Smooth muscle cell (in vitro differentiated cells): ENCODE measurements around the gene ADCY2. TPM values are rescaled to one million over a fixed set of nuclear protein-coding genes. Genes with fewer than 3 reads are reported as not detected.
A peak's percentile ranks its signal among the peaks of the same experiment; 100 is the strongest.

Source experiments
- DNase-seq: peaks from one replicate; lab custom pipeline; 2025; ENCODE audit not compliant: unreplicated experiment; lab: John Stamatoyannopoulos, UW
- H2AFZ ChIP-seq: fragments of 200-600 bp; sonication (generic); 2 replicates; pipeline ENCODE4 v1.6.0; 2016; ENCODE audit warnings: antibody characterized with exemption, low read depth, mild to moderate bottlenecking
- H3F3A ChIP-seq: fragments of 200-600 bp; sonication (generic); 2 replicates; pipeline ENCODE4 v1.6.0; 2017; ENCODE audit warnings: antibody characterized with exemption, low read depth
- H3K27ac ChIP-seq: fragments of 200-600 bp; sonication (generic); 2 replicates; pipeline ENCODE4 v1.5.1; 2016; ENCODE audit warnings: low read depth, mild to moderate bottlenecking
- H3K27me3 ChIP-seq: fragments of 200-600 bp; sonication (generic); 2 replicates; pipeline ENCODE4 v1.6.1; 2016; ENCODE audit warnings: low read depth, mild to moderate bottlenecking
- H3K36me3 ChIP-seq: fragments of 200-600 bp; sonication (generic); 2 replicates; pipeline ENCODE4 v1.5.1; 2016; ENCODE audit warnings: low read depth
- H3K4me1 ChIP-seq: fragments of 200-600 bp; sonication (generic); 2 replicates; pipeline ENCODE4 v1.5.1; 2016; ENCODE audit warnings: low read depth
- H3K4me2 ChIP-seq: fragments of 200-600 bp; sonication (generic); 2 replicates; pipeline ENCODE4 v1.6.0; 2016; ENCODE audit warnings: mild to moderate bottlenecking
- H3K4me3 ChIP-seq: fragments of 200-600 bp; sonication (generic); 2 replicates; pipeline ENCODE4 v1.5.1; 2016; ENCODE audit warnings: mild to moderate bottlenecking
- H3K79me2 ChIP-seq: fragments of 200-600 bp; sonication (generic); 2 replicates; pipeline ENCODE4 v1.6.0; 2016; ENCODE audit warnings: low read depth, mild to moderate bottlenecking
- H3K9ac ChIP-seq: fragments of 200-600 bp; sonication (generic); 2 replicates; pipeline ENCODE4 v1.6.0; 2016; ENCODE audit warnings: low read depth
- H3K9me3 ChIP-seq: fragments of 200-600 bp; sonication (generic); replicated peaks from 2 replicates; pipeline ENCODE4 v1.5.1; 2016; ENCODE audit warnings: low read depth
- H4K20me1 ChIP-seq: fragments of 200-600 bp; sonication (generic); 2 replicates; pipeline ENCODE4 v1.6.0; 2016; ENCODE audit warnings: low read depth
- CTCF ChIP-seq: fragments of 200-600 bp; sonication (generic); IDR thresholded peaks from 2 replicates; pipeline ENCODE4 v1.5.1; 2017; ENCODE audit warnings: borderline replicate concordance, mild to moderate bottlenecking, antibody characterized with exemption; ENCODE audit not compliant: insufficient read depth, poor library complexity, severe bottlenecking
- WGBS: methylation state at CpG from one replicate; pipeline ENCODE4 v1.1.7; 2016; ENCODE audit warnings: low lambda C conversion rate; 5-methylcytosine and 5-hydroxymethylcytosine counted together
- polyA plus RNA-seq: library from polyadenylated mRNA; unstranded; fragments of >200 nt; fragmentation: Nextera tagmentation; extraction: Ambion mirVana; gene quantifications from 2 replicates; pipeline ENCODE4 v1.2.1, GENCODE V29; 2016
- total RNA-seq: library from RNA; depleted of rRNA; stranded (reverse); fragments of >200 nt; gene quantifications from 2 replicates; pipeline ENCODE4 v1.2.3, GENCODE V29; 2014

ADCY2 gene
- total and polyA plus RNA-seq, 2 experiments from 2014 or later: 2.8 to 8.0 TPM

- no peak for DNase-seq
- Histone ChIP-seq H4K20me1 (peaks cover 70% of the 10 kb centered on the region), H3K27ac (no peak overlapping the region), H3K79me2 (peaks cover 75% of the 10 kb centered on the region), H3F3A (peaks cover 3% of the 10 kb centered on the region), H3K36me3 (peaks cover 11% of the 10 kb centered on the region), H3K4me2 (no peak overlapping the region), H3K4me3 (no peak overlapping the region), H3K4me1 (peaks cover 10% of the 10 kb centered on the region), H3K9me3 (no peaks in the 10 kb centered on the region), H3K9ac (no peak overlapping the region), H3K27me3 (no peaks in the 10 kb centered on the region), H2AFZ (no peak overlapping the region)
- WGBS: 93% methylated on average over 9 of the region's 9 CpGs
- TF ChIP-seq CTCF: no peak
These were observed 477.3 kb downstream of the ADCY2 start for GRCh38 chr5:7873216-7873615.

- Histone ChIP-seq H3K27me3 (no peaks in the 10 kb centered on the region), H3F3A (peaks cover 3% of the 10 kb centered on the region), H3K4me3 (no peak overlapping the region), H3K4me2 (no peak overlapping the region), H3K4me1 (peaks cover 8% of the 10 kb centered on the region), H3K27ac (no peak overlapping the region), H4K20me1 (peaks cover 81% of the 10 kb centered on the region), H3K9me3 (no peaks in the 10 kb centered on the region), H3K36me3 (peaks cover 11% of the 10 kb centered on the region), H2AFZ (no peak overlapping the region), H3K9ac (no peak overlapping the region), H3K79me2 (peaks cover 66% of the 10 kb centered on the region)
- no peak for TF ChIP-seq CTCF
- 98% methylated on average over 2 of the region's 2 CpGs for WGBS
- no peak for DNase-seq
These were observed 478.7 kb downstream of the ADCY2 start for GRCh38 chr5:7874639-7875038.

- Histone ChIP-seq H3K9ac (no peak overlapping the region), H2AFZ (no peak overlapping the region), H3K79me2 (peaks cover 61% of the 10 kb centered on the region), H4K20me1 (peaks cover 79% of the 10 kb centered on the region), H3K4me2 (no peak overlapping the region), H3K4me3 (no peak overlapping the region), H3K27ac (no peak overlapping the region), H3K9me3 (no peaks in the 10 kb centered on the region), H3F3A (peaks cover 3% of the 10 kb centered on the region), H3K4me1 (peaks cover 3% of the 10 kb centered on the region), H3K36me3 (peaks cover 11% of the 10 kb centered on the region), H3K27me3 (no peaks in the 10 kb centered on the region)
- TF ChIP-seq CTCF: no peak
- DNase-seq: no peak
- WGBS: over 99% methylated on average over 4 of the region's 4 CpGs
These were observed 479.2 kb downstream of the ADCY2 start for GRCh38 chr5:7875151-7875550.

- Histone ChIP-seq H3K27ac (peak overlapping the region; percentile 15), H3K79me2 (peaks cover 44% of the 10 kb centered on the region), H4K20me1 (peaks cover 64% of the 10 kb centered on the region), H2AFZ (no peak overlapping the region), H3F3A (peaks cover 3% of the 10 kb centered on the region), H3K36me3 (peaks cover 11% of the 10 kb centered on the region), H3K27me3 (no peaks in the 10 kb centered on the region), H3K9ac (no peak overlapping the region), H3K4me3 (no peak overlapping the region), H3K4me2 (no peak overlapping the region), H3K4me1 (no peaks in the 10 kb centered on the region), H3K9me3 (no peaks in the 10 kb centered on the region)
- TF ChIP-seq CTCF: no peak
- no peak for DNase-seq
- WGBS: 69% methylated on average over 3 of the region's 3 CpGs
These were observed 480.9 kb downstream of the ADCY2 start for GRCh38 chr5:7876867-7877266.
